ENCODE data around the gene NHLH2. TPM values are rescaled to one million over a fixed set of nuclear protein-coding genes. Genes with fewer than 3 reads are reported as not detected.

Gene NHLH2
- total and polyA plus RNA-seq, 4 donors = not detected

DNA sequence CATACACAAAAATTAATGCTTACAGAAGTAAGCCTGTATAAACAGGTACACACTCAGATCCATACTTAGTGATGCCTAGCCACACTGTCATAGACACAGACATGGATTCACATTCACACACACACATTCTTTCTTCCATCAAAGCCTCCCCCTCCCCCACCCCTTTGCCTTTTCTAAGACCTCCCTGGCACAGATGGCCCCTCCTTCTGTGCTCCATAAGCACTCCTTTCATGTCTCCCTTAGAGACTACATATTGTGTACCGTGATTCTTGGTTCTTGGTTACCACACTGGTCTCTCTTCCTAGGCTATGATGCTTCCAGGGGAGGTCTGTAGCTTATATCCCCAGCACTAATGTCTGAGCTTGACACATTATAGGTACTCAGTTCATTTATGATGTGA is 2.0 kb upstream of the NHLH2 start:
- no peak overlapping the region for H3K27ac ChIP-seq (ENCODE audit: low read depth in 1 of 2, low read length in 2 of 2)
- no peaks in the 10 kb centered on the region for H3K36me3 ChIP-seq (ENCODE audit: control insufficient read depth in 1 of 2, insufficient read depth in 2 of 2, low read length in 1 of 2)
- intact Hi-C loops (cut with DNase I) = no loop called here
- no peaks in the 10 kb centered on the region for H3K27me3 ChIP-seq (ENCODE audit: control insufficient read depth in 1 of 2, insufficient read depth in 2 of 2, low read length in 1 of 2)
- WGBS, 2 donors = 46 to 54% methylated on average over 1 of the region's 1 CpG
- H3K4me3 ChIP-seq (ENCODE audit: low read length in 2 of 2) = no peak overlapping the region
- H3K4me1 ChIP-seq (ENCODE audit: control insufficient read depth in 1 of 2, insufficient read depth in 2 of 2, low read length in 2 of 2) = no peaks in the 10 kb centered on the region
- ATAC-seq (ENCODE audit: low FRiP score) = no peak
- H3K9me3 ChIP-seq (ENCODE audit: control insufficient read depth, low read length) = no peaks in the 10 kb centered on the region
- DNase-seq = no peak

DNA sequence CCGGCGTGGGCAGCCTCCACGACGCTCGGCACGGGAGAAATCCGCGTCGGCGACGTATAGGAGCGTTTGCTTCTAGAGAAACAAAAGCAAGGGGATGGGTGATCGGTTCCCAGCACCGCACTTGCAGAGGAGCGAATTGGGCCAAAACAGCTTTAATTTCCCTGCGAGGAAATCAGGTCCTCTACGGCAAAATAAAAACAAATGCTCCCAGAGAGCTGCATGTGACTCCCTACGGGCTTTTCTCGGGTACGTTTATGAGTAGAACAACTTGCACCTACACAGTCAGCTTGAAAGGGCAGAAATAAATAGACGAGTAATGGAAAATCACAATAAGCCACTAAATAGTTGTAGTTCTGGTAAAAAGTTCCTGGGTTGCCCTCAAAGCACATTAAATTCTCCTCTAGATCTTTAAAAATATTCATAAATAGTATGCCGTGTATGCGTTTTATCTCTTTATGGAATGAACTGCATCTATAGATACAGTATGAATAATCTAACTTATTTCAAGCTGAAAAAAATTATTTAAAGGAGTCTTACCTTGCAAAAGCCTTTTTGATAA is 1.2 kb downstream of the NHLH2 start:
- H3K4me1 ChIP-seq (ENCODE audit: control insufficient read depth in 1 of 2, insufficient read depth in 2 of 2, low read length in 2 of 2) = no peaks in the 10 kb centered on the region
- no peak for DNase-seq
- H3K4me3 ChIP-seq (ENCODE audit: low read length in 2 of 2) = peak overlapping the region in 1 of 2 donors; percentile 2
- intact Hi-C loops (cut with DNase I) = no loop called here
- no peaks in the 10 kb centered on the region for H3K9me3 ChIP-seq (ENCODE audit: control insufficient read depth, low read length)
- H3K36me3 ChIP-seq (ENCODE audit: control insufficient read depth in 1 of 2, insufficient read depth in 2 of 2, low read length in 1 of 2) = no peaks in the 10 kb centered on the region
- ATAC-seq (ENCODE audit: low FRiP score) = no peak
- no peaks in the 10 kb centered on the region for H3K27me3 ChIP-seq (ENCODE audit: control insufficient read depth in 1 of 2, insufficient read depth in 2 of 2, low read length in 1 of 2)
- no peak overlapping the region for H3K27ac ChIP-seq (ENCODE audit: low read depth in 1 of 2, low read length in 2 of 2)
- 9 to 10% methylated on average over 23 of the region's 23 CpGs for WGBS, 2 donors

DNA sequence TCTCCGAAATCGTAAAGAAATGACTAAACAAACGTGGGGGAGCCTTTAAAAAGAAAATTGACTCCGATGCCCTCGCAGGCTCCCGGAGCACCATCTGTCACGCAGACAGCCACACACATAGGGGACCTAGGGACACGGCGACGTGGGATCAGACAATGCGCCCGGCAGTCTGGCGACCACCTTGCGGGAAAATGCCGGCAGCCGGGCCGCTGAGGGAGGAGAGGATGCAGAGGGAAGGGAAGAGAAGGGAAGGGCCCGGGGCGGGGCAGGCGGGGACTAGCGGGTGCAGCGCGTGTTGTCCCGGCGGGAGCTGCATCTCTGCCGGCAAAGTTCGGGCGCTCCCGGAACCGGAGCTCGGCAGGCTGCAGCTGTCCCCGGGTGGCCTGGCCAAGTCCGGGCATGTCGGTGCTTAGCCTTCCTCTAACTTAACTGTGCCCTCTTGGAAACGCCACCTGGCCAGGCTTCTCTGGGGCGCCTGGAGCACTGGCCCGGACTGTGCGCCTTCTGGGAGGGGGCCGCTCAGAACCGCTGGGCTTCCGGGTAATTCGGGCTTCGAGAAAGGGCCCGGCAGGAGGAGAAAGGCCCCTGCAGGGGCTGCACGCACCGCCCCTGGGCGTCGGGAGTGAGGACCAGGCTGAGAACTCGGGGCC is 1.8 kb downstream of the NHLH2 start:
- intact Hi-C loops (cut with DNase I) = no loop called here
- no peak overlapping the region for H3K27ac ChIP-seq (ENCODE audit: low read depth in 1 of 2, low read length in 2 of 2)
- ATAC-seq (ENCODE audit: low FRiP score) = peak; percentile 49

DNA sequence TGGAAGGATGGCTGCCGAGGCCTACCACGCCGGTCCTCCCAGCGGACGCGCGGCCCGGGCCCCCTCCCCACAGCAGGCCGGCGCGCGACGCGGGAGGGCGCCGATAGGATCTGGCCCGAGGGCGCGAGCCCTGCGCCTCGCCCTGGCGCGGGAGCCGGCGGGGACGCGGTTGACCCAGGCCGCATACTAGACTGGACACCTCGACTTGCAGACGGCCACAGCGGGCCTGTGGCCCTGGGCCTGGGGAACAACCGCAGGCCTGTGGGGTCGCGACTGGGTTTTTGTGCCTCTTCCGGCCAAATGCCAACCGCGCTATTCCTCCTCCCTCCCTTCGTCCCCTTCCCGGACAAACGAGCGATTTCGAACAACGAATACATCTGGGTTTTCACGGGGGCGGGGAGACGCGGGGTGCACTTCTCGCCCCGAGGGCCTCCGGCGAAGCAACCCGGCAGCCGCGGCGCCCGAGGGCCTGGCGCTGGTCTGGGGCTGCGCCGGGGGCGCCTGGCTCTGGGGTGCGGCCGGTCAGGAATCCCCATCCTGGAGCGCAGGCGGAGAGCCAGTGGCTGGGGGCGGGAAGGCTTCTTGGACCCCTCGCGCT is 2.4 kb downstream of the NHLH2 start:
- Histone ChIP-seq H3K4me1 (ENCODE audit: control insufficient read depth in 1 of 2, insufficient read depth in 2 of 2, low read length in 2 of 2) (no peaks in the 10 kb centered on the region), H3K36me3 (ENCODE audit: control insufficient read depth in 1 of 2, insufficient read depth in 2 of 2, low read length in 1 of 2) (no peaks in the 10 kb centered on the region), H3K4me3 (ENCODE audit: low read length in 2 of 2) (peak overlapping the region in 1 of 2 donors; percentile 2), H3K27ac (ENCODE audit: low read depth in 1 of 2, low read length in 2 of 2) (no peak overlapping the region), H3K9me3 (ENCODE audit: control insufficient read depth, low read length) (no peaks in the 10 kb centered on the region), H3K27me3 (ENCODE audit: control insufficient read depth in 1 of 2, insufficient read depth in 2 of 2, low read length in 1 of 2) (no peaks in the 10 kb centered on the region)
- 1 to 2% methylated on average over 62 to 67 of the region's 67 CpGs for WGBS, 2 donors
- no peak for DNase-seq
- ATAC-seq (ENCODE audit: low FRiP score) = peak; percentile 16
- intact Hi-C loops (cut with DNase I) = no loop called here

More for the DNA sequence above, 1.8 kb downstream of the NHLH2 start:
- Histone ChIP-seq H3K4me1 (ENCODE audit: control insufficient read depth in 1 of 2, insufficient read depth in 2 of 2, low read length in 2 of 2) (no peaks in the 10 kb centered on the region), H3K36me3 (ENCODE audit: control insufficient read depth in 1 of 2, insufficient read depth in 2 of 2, low read length in 1 of 2) (no peaks in the 10 kb centered on the region), H3K4me3 (ENCODE audit: low read length in 2 of 2) (peak overlapping the region in 1 of 2 donors; percentile 2), H3K9me3 (ENCODE audit: control insufficient read depth, low read length) (no peaks in the 10 kb centered on the region), H3K27me3 (ENCODE audit: control insufficient read depth in 1 of 2, insufficient read depth in 2 of 2, low read length in 1 of 2) (no peaks in the 10 kb centered on the region)
- 1 to 2% methylated on average over 49 of the region's 49 CpGs for WGBS, 2 donors
- peak; percentile 44 to 82 for DNase-seq

DNA sequence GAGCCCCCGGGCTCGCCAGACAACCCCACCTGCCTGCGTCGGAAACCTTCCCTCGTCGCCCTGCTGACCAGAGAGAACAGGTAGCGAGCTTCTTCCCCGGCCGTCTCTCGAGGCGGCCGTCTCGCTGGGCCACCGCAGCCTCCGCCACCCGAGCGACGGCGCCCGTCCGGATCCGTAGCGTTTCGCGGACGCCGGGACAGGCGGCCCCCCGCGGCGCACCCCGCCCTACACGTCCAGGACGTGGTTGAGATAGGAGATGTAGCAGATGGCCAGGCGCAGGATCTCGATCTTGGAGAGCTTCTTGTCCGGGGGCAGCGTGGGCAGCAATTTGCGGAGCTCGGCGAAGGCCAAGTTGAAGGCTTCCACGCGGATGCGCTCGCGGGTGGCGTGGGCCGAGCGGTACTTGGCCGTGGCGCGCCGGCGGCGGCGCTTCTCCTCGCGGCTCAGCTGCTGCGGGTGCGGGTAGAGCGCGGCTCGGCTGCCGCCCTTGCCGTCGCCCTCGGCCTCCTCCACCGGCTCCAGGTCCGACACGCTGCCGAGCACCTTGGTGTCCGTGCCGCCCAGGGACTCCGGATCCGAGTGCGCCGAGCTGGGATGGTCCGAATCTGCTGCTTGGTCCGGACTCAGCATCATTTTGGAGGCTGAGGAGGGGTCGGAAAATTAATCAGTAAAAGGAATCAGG is 3.0 kb downstream of the NHLH2 start:
- no peak overlapping the region for H3K27ac ChIP-seq (ENCODE audit: low read depth in 1 of 2, low read length in 2 of 2)
- DNase-seq = no peak
- H3K4me3 ChIP-seq (ENCODE audit: low read length in 2 of 2) = peak overlapping the region in 1 of 2 donors; percentile 2
- no peaks in the 10 kb centered on the region for H3K9me3 ChIP-seq (ENCODE audit: control insufficient read depth, low read length)
- no peaks in the 10 kb centered on the region for H3K36me3 ChIP-seq (ENCODE audit: control insufficient read depth in 1 of 2, insufficient read depth in 2 of 2, low read length in 1 of 2)
- WGBS, 2 donors = 4% methylated on average over 66 to 80 of the region's 80 CpGs
- H3K27me3 ChIP-seq (ENCODE audit: control insufficient read depth in 1 of 2, insufficient read depth in 2 of 2, low read length in 1 of 2) = no peaks in the 10 kb centered on the region
- no peaks in the 10 kb centered on the region for H3K4me1 ChIP-seq (ENCODE audit: control insufficient read depth in 1 of 2, insufficient read depth in 2 of 2, low read length in 2 of 2)
- intact Hi-C loops (cut with DNase I) = no loop called here
- ATAC-seq (ENCODE audit: low FRiP score) = peak; percentile 5

DNA sequence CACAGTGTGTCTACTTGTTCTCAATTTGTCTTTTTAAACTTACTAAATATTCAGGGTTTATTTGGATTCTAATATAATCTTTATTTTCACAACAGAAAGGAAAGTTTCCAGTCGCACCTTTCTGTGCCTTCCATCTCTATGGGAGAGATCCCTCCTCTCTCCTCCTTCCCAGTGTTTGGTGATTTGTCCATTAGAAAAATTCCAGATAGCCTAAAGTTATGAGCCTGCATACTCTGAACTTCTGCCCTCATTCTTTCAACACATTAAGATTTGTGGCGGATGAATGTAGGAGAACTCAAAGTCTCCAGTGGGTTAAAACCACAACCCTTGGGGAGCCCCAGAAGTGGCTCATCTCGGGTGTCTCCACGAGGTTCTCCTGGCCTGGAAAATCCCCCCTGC is 3.6 kb downstream of the NHLH2 start:
- 37 to 44% methylated on average over 4 of the region's 4 CpGs for WGBS, 2 donors
- H3K4me1 ChIP-seq (ENCODE audit: control insufficient read depth in 1 of 2, insufficient read depth in 2 of 2, low read length in 2 of 2) = no peaks in the 10 kb centered on the region
- no peaks in the 10 kb centered on the region for H3K27me3 ChIP-seq (ENCODE audit: control insufficient read depth in 1 of 2, insufficient read depth in 2 of 2, low read length in 1 of 2)
- intact Hi-C loops (cut with DNase I) = no loop called here
- ATAC-seq (ENCODE audit: low FRiP score) = no peak
- H3K9me3 ChIP-seq (ENCODE audit: control insufficient read depth, low read length) = no peaks in the 10 kb centered on the region
- H3K4me3 ChIP-seq (ENCODE audit: low read length in 2 of 2) = no peak overlapping the region
- H3K36me3 ChIP-seq (ENCODE audit: control insufficient read depth in 1 of 2, insufficient read depth in 2 of 2, low read length in 1 of 2) = no peaks in the 10 kb centered on the region
- no peak overlapping the region for H3K27ac ChIP-seq (ENCODE audit: low read depth in 1 of 2, low read length in 2 of 2)
- DNase-seq = no peak

DNA sequence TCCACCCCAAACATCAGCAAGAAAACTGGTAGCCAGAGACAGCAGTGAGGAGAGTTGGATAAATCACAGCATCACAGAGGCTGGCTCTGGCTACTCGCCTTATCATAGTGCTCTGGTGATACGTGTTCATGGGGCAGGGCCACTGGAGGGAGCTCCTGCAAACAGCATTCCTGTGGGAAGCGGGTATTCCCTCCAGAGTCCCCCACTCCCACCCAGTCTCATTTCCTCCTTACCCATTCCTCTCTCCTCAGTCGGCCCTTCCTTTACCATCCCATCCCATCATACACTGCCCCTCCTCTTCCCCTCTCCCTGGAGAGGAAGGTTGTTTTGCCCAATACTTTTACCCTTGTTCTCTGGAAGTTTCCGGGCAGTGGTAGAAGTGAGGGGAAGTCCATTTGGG is 7.1 kb downstream of the NHLH2 start:
- ATAC-seq (ENCODE audit: low FRiP score) (no peak), DNase-seq (no peak)
- no peaks in the 10 kb centered on the region for H3K36me3 ChIP-seq (ENCODE audit: control insufficient read depth in 1 of 2, insufficient read depth in 2 of 2, low read length in 1 of 2)
- intact Hi-C loops (cut with DNase I) = no loop called here
- no peaks in the 10 kb centered on the region for H3K4me1 ChIP-seq (ENCODE audit: control insufficient read depth in 1 of 2, insufficient read depth in 2 of 2, low read length in 2 of 2)
- no peaks in the 10 kb centered on the region for H3K27me3 ChIP-seq (ENCODE audit: control insufficient read depth in 1 of 2, insufficient read depth in 2 of 2, low read length in 1 of 2)
- no peak overlapping the region for H3K4me3 ChIP-seq (ENCODE audit: low read length in 2 of 2)
- WGBS, 2 donors = 78 to 80% methylated on average over 5 of the region's 5 CpGs
- H3K27ac ChIP-seq (ENCODE audit: low read depth in 1 of 2, low read length in 2 of 2) = no peak overlapping the region
- no peaks in the 10 kb centered on the region for H3K9me3 ChIP-seq (ENCODE audit: control insufficient read depth, low read length)

DNA sequence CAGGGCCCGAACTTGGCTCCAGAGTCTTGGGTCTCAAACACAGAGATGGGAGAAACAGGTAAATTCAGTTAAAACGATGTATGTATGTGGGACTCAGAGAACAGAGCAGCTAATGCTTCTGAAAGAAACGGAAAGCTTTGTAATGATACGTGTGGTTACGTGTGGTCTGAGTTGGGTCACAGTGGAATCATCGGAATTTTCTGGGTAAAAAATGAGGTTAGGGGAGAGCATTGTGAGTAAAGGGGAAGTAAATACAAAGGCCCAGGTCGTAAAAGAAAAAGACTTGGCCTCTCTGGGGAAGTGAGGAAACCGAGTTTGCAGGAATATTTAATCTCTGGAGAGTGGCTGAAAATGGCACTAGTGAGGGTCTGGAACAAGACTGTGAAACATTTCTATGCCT is 8.3 kb downstream of the NHLH2 start:
- 93% methylated on average over 8 of the region's 8 CpGs for WGBS, 2 donors
- DNase-seq (no peak), ATAC-seq (ENCODE audit: low FRiP score) (no peak)
- Histone ChIP-seq H3K27ac (ENCODE audit: low read depth in 1 of 2, low read length in 2 of 2) (no peak overlapping the region), H3K4me3 (ENCODE audit: low read length in 2 of 2) (no peak overlapping the region), H3K27me3 (ENCODE audit: control insufficient read depth in 1 of 2, insufficient read depth in 2 of 2, low read length in 1 of 2) (no peaks in the 10 kb centered on the region), H3K36me3 (ENCODE audit: control insufficient read depth in 1 of 2, insufficient read depth in 2 of 2, low read length in 1 of 2) (no peaks in the 10 kb centered on the region), H3K4me1 (ENCODE audit: control insufficient read depth in 1 of 2, insufficient read depth in 2 of 2, low read length in 2 of 2) (no peaks in the 10 kb centered on the region), H3K9me3 (ENCODE audit: control insufficient read depth, low read length) (no peaks in the 10 kb centered on the region)
- intact Hi-C loops (cut with DNase I) = no loop called here

Data from aorta (tissue), 5 donors.